ENCODE results near the gene KLHL13. TPM values are rescaled to one million over a fixed set of nuclear protein-coding genes. Genes with fewer than 3 reads are reported as not detected.
"Not testable (repeated sequence)": the region's sequence is repeated elsewhere in the genome, so short reads cannot be mapped to it uniquely, and the experiment has no call there.

The KLHL13 gene, protein sequence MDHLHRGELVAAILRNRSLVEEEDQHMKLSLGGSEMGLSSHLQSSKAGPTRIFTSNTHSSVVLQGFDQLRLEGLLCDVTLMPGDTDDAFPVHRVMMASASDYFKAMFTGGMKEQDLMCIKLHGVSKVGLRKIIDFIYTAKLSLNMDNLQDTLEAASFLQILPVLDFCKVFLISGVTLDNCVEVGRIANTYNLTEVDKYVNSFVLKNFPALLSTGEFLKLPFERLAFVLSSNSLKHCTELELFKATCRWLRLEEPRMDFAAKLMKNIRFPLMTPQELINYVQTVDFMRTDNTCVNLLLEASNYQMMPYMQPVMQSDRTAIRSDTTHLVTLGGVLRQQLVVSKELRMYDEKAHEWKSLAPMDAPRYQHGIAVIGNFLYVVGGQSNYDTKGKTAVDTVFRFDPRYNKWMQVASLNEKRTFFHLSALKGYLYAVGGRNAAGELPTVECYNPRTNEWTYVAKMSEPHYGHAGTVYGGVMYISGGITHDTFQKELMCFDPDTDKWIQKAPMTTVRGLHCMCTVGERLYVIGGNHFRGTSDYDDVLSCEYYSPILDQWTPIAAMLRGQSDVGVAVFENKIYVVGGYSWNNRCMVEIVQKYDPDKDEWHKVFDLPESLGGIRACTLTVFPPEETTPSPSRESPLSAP
- total RNA-seq: 0.63 TPM

DNA sequence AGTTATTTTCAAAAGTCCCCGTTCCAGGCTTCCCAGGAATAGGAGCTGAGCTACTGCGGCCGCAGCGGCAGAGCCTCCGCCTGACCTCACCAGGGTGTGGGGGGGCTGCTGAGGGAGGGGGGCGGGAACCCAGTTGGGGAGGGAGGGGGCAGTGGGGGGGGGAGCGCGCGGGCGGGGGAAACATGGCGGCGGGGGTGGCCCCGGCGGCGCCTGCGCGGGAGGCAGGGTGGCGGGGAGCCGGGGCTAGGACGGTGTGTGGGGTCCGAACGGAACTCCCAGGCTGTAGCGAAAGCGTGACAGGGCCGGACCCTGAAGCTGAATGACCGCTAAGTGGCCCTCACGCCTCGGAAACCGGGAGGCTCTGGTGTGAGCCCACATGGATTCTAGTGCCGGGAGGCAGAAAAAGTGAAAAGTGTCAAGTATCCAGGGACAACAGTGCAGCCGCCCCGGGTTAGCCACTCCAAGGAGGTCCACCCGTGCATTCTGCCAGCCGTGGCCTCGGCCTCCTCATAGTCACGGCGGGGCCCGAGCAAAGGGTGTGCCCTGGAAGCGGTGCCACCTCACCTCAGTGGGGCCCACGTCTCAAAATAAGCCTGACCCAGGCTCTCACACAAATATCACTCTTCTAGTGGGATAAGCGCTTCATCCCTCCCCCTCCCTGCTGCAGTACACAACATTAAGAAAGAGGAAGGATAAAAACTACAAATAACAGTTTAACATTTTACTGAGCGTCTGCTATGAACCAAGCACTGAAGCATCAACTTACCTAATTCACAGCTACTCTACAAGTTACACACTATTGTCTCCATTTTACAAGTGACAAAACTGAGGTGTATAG, at the start of gene KLHL13:
Gene KLHL13 (minus strand): TSS at position 98 of the 838 bp plus-strand sequence. CDS start 88,337 bp downstream, outside the sequence.
- no peaks in the 10 kb centered on the region for H3K9me3 ChIP-seq (ENCODE audit: low read depth, low read length)
- H3K27me3 ChIP-seq (ENCODE audit: insufficient read depth, low read length): no peaks in the 10 kb centered on the region
- no peaks in the 10 kb centered on the region for H3K4me1 ChIP-seq (ENCODE audit: insufficient read depth, low read length)
- peak within 1 kb of the TSS; percentile 39 for H3K4me3 ChIP-seq (ENCODE audit: low read length)

DNA sequence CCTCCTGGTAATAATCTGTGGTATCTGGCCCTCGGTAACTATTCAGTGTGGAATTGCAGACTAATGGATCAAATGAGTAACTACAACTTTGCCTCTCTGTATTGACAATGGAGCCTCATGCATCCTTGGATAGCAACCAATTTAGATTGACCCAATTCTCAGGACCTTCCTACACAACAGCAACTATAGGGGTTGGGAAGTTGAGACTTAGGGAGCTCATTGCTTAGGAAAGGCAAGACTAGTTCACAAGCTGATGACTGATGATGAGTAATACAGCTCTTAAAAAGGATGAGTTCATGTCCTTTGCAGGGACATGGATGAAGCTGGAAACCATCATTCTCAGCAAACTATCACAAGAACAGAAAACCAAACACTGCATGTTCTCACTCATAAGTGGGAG, 47.5 kb upstream of the KLHL13 start:
- Histone ChIP-seq H3K4me1 (ENCODE audit: insufficient read depth, low read length) (no peaks in the 10 kb centered on the region), H3K4me3 (ENCODE audit: low read length) (no peak overlapping the region), H3K27me3 (ENCODE audit: insufficient read depth, low read length) (no peaks in the 10 kb centered on the region)

DNA sequence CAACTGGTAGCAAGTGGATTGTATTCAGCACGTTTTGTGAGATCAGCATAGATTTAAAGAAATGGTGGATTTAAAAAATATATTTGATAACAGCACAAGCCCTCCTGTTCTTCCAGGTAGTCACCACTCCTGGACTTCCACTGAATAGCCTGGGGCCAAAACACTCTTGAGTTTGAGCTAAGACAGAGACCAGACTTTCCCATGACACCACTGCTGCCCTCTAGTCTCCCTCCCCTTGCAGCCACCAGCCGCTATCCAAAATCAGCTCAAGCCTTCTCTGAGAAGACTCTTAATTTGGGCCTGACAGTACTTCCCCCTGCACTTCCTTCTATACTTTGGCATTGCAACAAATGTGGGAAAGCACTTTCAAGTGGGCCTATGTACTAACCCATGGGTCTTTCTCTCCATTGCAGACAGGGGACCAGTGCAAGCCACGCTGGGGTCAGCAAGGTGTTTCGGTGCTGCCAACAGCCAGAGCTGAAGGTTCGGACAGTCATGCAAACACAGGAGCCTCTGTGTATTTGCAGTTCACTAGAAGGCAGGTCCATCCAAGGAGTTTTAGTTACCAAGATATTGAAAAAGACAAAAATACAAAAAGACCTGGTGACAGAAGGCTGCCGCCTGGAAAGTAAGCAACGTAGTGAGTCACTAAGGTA, 40.5 kb upstream of the KLHL13 start:
- no peaks in the 10 kb centered on the region for H3K9me3 ChIP-seq (ENCODE audit: low read depth, low read length)
- no peak overlapping the region for H3K4me3 ChIP-seq (ENCODE audit: low read length)
- no peaks in the 10 kb centered on the region for H3K27me3 ChIP-seq (ENCODE audit: insufficient read depth, low read length)
- no peaks in the 10 kb centered on the region for H3K4me1 ChIP-seq (ENCODE audit: insufficient read depth, low read length)

More for the DNA sequence above, 47.5 kb upstream of the KLHL13 start:
- no peaks in the 10 kb centered on the region for H3K9me3 ChIP-seq (ENCODE audit: low read depth, low read length)

DNA sequence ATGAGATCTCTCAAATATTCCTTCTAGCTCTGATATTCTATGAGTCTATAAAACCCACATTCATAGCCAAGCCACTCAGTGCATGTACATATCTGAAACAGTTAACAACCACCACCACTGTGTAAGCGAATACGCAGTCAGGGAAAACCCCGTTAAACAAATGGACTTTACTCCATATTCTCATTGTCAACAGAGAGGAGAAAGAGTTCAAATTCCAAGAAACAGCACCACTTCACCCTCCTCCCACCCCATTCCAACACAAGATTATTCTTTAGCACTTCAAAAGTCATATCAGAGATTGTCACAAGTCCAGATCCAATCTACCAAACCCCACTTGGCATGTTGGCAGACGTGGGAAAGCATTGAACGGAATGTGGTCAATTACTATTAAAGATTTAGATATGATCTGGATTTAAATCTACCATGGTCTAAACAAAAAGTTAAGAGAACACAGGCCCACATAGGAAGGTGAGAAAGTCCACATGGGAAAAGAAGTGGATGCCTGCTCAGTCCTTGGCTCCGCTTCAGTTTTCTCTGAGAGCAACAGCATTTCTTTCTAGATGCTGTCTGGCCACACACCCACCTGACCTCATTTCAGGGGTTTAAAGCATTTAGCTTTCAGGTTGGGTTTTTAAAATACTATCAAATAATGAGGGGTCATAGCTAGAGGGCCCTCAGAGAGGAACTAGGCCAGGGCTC, 39.8 kb upstream of the KLHL13 start:
- H3K4me1 ChIP-seq (ENCODE audit: insufficient read depth, low read length): no peaks in the 10 kb centered on the region
- H3K27me3 ChIP-seq (ENCODE audit: insufficient read depth, low read length): no peaks in the 10 kb centered on the region
- no peaks in the 10 kb centered on the region for H3K9me3 ChIP-seq (ENCODE audit: low read depth, low read length)
- H3K4me3 ChIP-seq (ENCODE audit: low read length): no peak overlapping the region

DNA sequence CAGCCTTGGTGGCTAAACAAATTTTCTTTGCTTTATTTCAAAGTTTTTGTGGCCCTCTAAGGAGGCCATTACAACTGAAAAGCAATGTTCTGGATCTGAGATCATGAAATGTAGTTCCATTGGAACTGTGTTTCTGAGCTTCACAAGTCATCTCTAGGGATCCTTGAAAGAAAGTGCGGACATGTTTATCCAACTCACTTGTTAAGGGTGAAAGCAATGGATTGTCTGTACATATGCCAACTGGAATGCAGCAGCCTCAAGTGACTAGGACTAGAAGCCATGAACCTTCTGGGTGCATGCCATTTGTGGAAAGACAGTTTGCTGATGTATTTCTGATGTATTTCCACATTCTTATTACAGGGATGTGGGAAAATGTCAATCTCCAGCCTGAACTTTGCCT, 36.7 kb upstream of the KLHL13 start:
- H3K27me3 ChIP-seq (ENCODE audit: insufficient read depth, low read length): no peaks in the 10 kb centered on the region
- H3K4me3 ChIP-seq (ENCODE audit: low read length): no peak overlapping the region
- H3K9me3 ChIP-seq (ENCODE audit: low read depth, low read length): no peaks in the 10 kb centered on the region
- no peaks in the 10 kb centered on the region for H3K4me1 ChIP-seq (ENCODE audit: insufficient read depth, low read length)

DNA sequence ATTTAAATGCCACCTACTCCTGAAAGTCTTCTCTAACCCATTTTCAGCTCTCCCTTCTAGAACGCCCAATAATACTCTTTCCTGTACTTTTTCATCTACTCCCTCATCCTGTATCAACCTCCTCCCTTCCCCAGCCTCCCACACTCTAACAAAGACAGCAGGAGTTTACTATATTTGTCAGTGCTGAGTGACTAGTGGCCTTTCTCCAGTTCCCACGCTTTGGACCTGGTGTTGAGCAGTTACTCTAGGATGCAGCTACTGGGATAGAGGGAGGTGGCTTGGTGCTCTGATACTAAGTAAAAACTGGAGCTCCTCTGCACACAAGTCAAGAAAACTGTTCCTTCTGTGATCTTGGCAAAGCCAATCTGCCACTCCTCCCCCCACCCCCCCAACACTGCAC, 36.1 kb upstream of the KLHL13 start:
- Histone ChIP-seq H3K9me3 (ENCODE audit: low read depth, low read length) (no peaks in the 10 kb centered on the region), H3K4me3 (ENCODE audit: low read length) (no peak overlapping the region), H3K27me3 (ENCODE audit: insufficient read depth, low read length) (no peaks in the 10 kb centered on the region), H3K4me1 (ENCODE audit: insufficient read depth, low read length) (no peaks in the 10 kb centered on the region)

DNA sequence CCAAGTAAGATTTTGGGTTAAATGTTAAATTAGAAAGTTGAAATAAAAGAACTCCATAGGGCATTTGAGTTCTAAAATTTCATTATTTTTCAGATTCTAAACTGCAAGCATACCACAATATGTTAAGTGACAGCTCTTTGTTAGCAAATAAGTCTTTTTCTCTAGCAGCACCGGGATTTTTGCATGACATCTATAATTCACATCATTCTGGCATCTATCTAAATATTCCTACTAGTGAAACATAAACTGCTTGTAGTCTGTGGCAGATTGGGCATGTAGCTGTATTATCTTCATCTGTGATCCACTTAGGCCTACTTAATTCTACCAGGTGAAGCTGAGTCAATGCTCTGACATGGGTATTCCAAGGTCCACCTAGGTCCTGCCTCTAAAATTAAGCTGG, 32.1 kb upstream of the KLHL13 start:
- no peaks in the 10 kb centered on the region for H3K4me1 ChIP-seq (ENCODE audit: insufficient read depth, low read length)
- H3K27me3 ChIP-seq (ENCODE audit: insufficient read depth, low read length): no peaks in the 10 kb centered on the region
- no peaks in the 10 kb centered on the region for H3K9me3 ChIP-seq (ENCODE audit: low read depth, low read length)
- H3K4me3 ChIP-seq (ENCODE audit: low read length): no peak overlapping the region

DNA sequence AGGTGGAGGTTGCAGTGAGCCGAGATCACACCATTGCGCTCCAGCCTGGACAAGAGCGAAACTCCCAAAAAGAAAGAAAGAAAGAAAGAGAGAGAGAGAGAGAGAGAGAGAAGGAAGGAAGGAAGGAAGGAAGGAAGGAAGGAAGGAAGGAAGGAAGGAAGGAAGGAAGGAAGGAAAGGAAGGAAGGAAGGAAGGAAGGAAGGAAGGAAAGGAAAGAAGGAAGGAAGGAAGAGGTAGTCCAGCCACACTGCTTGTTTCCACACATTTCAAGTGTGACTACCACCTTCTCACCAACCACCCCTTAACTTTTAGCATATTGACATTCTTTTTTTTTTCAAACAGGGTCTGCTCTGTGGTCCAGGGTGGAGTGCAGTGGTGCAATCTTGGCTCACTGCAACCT, 31.2 kb upstream of the KLHL13 start:
- not testable (repeated sequence) for H3K4me3 ChIP-seq (ENCODE audit: low read length); H3K9me3 ChIP-seq (ENCODE audit: low read depth, low read length); H3K27me3 ChIP-seq (ENCODE audit: insufficient read depth, low read length); H3K4me1 ChIP-seq (ENCODE audit: insufficient read depth, low read length)

DNA sequence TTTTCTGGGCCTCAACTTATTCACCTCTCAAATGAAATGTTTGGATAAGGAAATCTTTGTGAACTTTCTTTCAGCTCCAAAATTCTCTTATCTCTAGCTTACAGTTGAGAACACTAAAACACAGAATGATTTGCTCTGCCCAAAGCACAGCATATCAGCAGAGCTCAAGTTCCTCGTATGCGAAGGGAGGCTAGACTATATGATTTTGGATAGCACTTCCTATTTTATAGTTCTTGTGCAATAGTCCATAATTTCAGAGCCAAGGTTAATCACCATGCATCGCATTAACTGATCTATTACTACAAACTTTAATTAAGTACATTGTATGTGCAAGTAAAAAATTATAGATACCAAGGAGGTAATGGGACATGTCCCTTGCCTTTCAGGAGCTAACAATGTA, 27.0 kb upstream of the KLHL13 start:
- no peaks in the 10 kb centered on the region for H3K4me1 ChIP-seq (ENCODE audit: insufficient read depth, low read length)
- H3K4me3 ChIP-seq (ENCODE audit: low read length): no peak overlapping the region
- no peaks in the 10 kb centered on the region for H3K9me3 ChIP-seq (ENCODE audit: low read depth, low read length)
- no peaks in the 10 kb centered on the region for H3K27me3 ChIP-seq (ENCODE audit: insufficient read depth, low read length)

DNA sequence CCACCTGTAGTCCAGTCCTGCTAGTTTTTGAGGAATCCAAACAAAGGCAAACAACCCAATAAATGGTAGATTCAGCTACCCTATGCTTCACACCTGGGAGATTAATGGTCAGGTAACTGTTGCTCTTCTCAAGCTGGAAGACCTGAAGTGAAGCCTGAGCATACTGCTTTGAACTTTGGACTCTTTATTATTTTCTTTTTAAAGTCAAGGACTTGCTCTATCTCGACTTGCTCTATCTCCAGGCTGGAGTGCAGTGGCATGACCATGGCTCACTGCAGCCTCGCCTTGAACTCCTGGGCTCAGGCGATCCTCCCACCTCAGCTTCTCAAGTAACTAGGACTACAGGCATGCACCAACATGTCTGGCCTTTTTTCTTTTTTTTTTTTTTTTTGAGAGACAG, 14.7 kb upstream of the KLHL13 start:
- no peaks in the 10 kb centered on the region for H3K27me3 ChIP-seq (ENCODE audit: insufficient read depth, low read length)
- H3K9me3 ChIP-seq (ENCODE audit: low read depth, low read length): no peaks in the 10 kb centered on the region
- no peak overlapping the region for H3K4me3 ChIP-seq (ENCODE audit: low read length)
- no peaks in the 10 kb centered on the region for H3K4me1 ChIP-seq (ENCODE audit: insufficient read depth, low read length)

DNA sequence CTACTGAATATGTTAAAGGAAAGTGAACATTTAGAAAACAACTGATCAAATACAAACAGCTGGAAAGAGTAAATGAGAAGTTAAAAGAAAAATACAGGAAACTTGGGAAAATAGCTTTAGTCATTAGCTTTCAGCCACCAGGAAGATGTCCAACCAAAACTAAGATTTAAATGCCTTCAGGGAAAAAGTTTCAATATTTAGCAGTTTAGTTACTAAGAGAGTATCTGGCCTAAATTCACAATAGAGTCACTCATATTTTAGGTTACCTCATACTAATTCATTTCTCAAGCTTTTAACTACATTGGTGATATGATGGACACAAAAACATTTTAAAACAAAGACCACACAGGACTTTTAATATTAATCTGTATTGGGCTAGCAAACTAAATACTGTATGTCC, 13.1 kb upstream of the KLHL13 start:
- H3K4me1 ChIP-seq (ENCODE audit: insufficient read depth, low read length): no peaks in the 10 kb centered on the region
- H3K9me3 ChIP-seq (ENCODE audit: low read depth, low read length): no peaks in the 10 kb centered on the region
- no peaks in the 10 kb centered on the region for H3K27me3 ChIP-seq (ENCODE audit: insufficient read depth, low read length)
- H3K4me3 ChIP-seq (ENCODE audit: low read length): no peak overlapping the region

DNA sequence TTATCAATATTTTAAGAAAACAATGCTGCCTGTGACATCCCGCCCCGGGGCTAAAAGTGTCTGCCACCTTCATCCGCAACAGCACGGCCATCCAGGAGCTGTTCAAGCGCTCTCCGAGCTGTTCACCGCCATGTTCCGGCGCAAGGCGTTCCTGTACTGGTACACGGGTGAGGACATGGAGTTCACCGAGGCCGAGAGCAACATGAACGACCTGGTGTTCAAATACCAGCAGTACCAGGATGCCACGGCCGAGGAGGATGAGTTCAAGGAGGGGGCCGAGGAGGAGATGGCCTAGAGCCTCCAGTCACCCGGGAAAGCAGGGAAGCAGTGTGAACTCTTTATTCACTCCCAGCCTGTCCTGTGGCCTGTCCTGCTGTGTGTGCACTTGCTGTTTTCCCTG, 12.1 kb upstream of the KLHL13 start:
- no peak overlapping the region for H3K4me3 ChIP-seq (ENCODE audit: low read length)
- H3K4me1 ChIP-seq (ENCODE audit: insufficient read depth, low read length): no peaks in the 10 kb centered on the region
- H3K9me3 ChIP-seq (ENCODE audit: low read depth, low read length): no peaks in the 10 kb centered on the region
- H3K27me3 ChIP-seq (ENCODE audit: insufficient read depth, low read length): no peaks in the 10 kb centered on the region

DNA sequence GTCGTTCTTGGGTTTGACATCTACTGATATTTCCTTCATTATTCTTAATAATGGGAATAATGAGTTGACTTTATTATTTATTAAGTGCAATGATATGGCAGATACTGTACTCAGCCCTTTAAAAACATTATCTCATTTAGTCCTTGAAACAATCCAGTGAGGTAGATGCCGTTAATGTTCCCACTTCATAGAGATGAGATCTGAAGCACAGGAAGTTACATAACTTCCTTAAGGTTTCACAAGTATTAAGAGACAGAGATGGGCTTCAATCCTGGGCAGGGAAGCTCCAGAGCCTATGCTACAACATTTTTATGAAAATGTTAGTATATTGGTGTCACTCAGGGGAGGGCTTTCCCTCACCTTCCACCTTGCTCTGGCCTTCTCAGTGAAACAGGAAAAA, 9.7 kb upstream of the KLHL13 start:
- no peaks in the 10 kb centered on the region for H3K4me1 ChIP-seq (ENCODE audit: insufficient read depth, low read length)
- H3K4me3 ChIP-seq (ENCODE audit: low read length): no peak overlapping the region
- H3K9me3 ChIP-seq (ENCODE audit: low read depth, low read length): no peaks in the 10 kb centered on the region
- H3K27me3 ChIP-seq (ENCODE audit: insufficient read depth, low read length): no peaks in the 10 kb centered on the region

DNA sequence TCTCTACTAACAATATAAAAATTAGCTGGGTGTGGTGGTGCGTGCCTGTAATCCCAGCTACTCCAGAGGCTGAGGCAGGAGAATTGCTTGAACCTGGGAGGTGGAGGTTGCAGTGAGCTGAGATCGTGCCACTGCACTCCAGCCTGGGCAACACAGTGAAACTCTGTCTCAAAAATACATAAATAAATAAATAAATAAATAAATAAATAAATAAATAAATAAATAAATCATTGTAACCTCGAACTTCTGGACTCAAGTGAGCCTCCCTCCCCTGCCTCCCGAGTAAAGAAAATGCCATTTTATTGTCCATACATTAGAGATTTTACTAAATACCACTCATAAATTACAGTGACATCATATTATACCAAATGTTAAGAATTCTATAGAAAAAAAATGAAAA, 7.6 kb upstream of the KLHL13 start:
- not testable (repeated sequence) for H3K27me3 ChIP-seq (ENCODE audit: insufficient read depth, low read length); H3K9me3 ChIP-seq (ENCODE audit: low read depth, low read length); H3K4me1 ChIP-seq (ENCODE audit: insufficient read depth, low read length); H3K4me3 ChIP-seq (ENCODE audit: low read length)
